Fibroblast of skin of abdomen (primary cell): ENCODE data around the gene AUNIP.
A peak's percentile ranks its signal among the peaks of the same experiment; 100 is the strongest.
"Not testable (repeated sequence)": the region's sequence is repeated elsewhere in the genome, so short reads cannot be mapped to it uniquely, and the experiment has no call there.

Source experiments
- DNase-seq: peaks from one replicate; pipeline ENCODE4 v3.0.0-alpha.2; 2013

AUNIP gene

GRCh38 chr1:25863486-25864262 is 4.4 kb upstream of the AUNIP start:
- DNase-seq = no peak

- DNase-seq = no peak
Measured at GRCh38 chr1:25862785-25863485, 3.7 kb upstream of the AUNIP start.

- no peak for DNase-seq
Measured at GRCh38 chr1:25861316-25862286, 2.3 kb upstream of the AUNIP start.

GRCh38 chr1:25858494-25858893 is 763 bp downstream of the AUNIP start:
- DNase-seq = no peak

GRCh38 chr1:25856856-25857255 is 2.4 kb downstream of the AUNIP start:
- DNase-seq = no peak

GRCh38 chr1:25854554-25854953 is 4.7 kb downstream of the AUNIP start:
- DNase-seq = no peak

- peak; percentile 13 for DNase-seq
Measured at GRCh38 chr1:25848531-25848930, 10.7 kb downstream of the AUNIP start.

GRCh38 chr1:25847929-25848328 is 11.3 kb downstream of the AUNIP start:
- DNase-seq = no peak

GRCh38 chr1:25845664-25846063 is 13.6 kb downstream of the AUNIP start:
- no peak for DNase-seq

GRCh38 chr1:25844536-25845337 is 14.5 kb downstream of the AUNIP start:
- no peak for DNase-seq

GRCh38 chr1:25843483-25843882 is 15.8 kb downstream of the AUNIP start:
- DNase-seq = no peak

- DNase-seq = not testable (repeated sequence)
Measured at GRCh38 chr1:25839808-25840207, 19.4 kb downstream of the AUNIP start.

GRCh38 chr1:25837262-25837875 is 21.9 kb downstream of the AUNIP start:
- DNase-seq = no peak

- no peak for DNase-seq
Measured at GRCh38 chr1:25836695-25837094, 22.6 kb downstream of the AUNIP start.

GRCh38 chr1:25834894-25835293 is 24.4 kb downstream of the AUNIP start:
- no peak for DNase-seq

GRCh38 chr1:25833158-25833557 is 26.1 kb downstream of the AUNIP start:
- no peak for DNase-seq

- no peak for DNase-seq
Measured at GRCh38 chr1:25832336-25833037, 26.8 kb downstream of the AUNIP start.

- DNase-seq = no peak
Measured at GRCh38 chr1:25831569-25832196, 27.6 kb downstream of the AUNIP start.

- DNase-seq = no peak
Measured at GRCh38 chr1:25829046-25829445, 30.2 kb downstream of the AUNIP start.

GRCh38 chr1:25828491-25828890 is 30.8 kb downstream of the AUNIP start:
- DNase-seq = no peak
